Memory B cell (primary cell): ENCODE results near the gene KCNG1.

Experiments used
- ATAC-seq: fragments of 150-1000 bp; cut with Tn5 transposase; 2 replicates; pipeline ENCODE4 v1.10.0; 2021; ENCODE audit warnings: low read depth, mild to moderate bottlenecking, moderate library complexity
- DNase-seq, 2 donors: peaks; one replicate each; pipeline ENCODE4 v3.0.0; 2022; ENCODE audit warnings: low spot score in 2 of 2
- H3K27ac Mint-ChIP-seq: one replicate; pipeline ENCODE4 v1.8.0; 2022; ENCODE audit warnings: mild to moderate bottlenecking, moderate library complexity, mixed read lengths
- H3K27me3 Mint-ChIP-seq: one replicate; pipeline ENCODE4 v1.8.0; 2022; ENCODE audit warnings: mixed read lengths
- H3K36me3 Mint-ChIP-seq: one replicate; pipeline ENCODE4 v1.8.0; 2022; ENCODE audit warnings: mild to moderate bottlenecking, mixed read lengths
- H3K4me1 Mint-ChIP-seq: one replicate; pipeline ENCODE4 v1.8.0; 2022; ENCODE audit warnings: mixed read lengths
- H3K4me3 Mint-ChIP-seq: one replicate; pipeline ENCODE4 v1.8.0; 2022; ENCODE audit warnings: mild to moderate bottlenecking, moderate library complexity, mixed read lengths
- H3K9me3 Mint-ChIP-seq: one replicate; pipeline ENCODE4 v1.8.0; 2022; ENCODE audit warnings: mixed read lengths

The KCNG1 gene

DNA sequence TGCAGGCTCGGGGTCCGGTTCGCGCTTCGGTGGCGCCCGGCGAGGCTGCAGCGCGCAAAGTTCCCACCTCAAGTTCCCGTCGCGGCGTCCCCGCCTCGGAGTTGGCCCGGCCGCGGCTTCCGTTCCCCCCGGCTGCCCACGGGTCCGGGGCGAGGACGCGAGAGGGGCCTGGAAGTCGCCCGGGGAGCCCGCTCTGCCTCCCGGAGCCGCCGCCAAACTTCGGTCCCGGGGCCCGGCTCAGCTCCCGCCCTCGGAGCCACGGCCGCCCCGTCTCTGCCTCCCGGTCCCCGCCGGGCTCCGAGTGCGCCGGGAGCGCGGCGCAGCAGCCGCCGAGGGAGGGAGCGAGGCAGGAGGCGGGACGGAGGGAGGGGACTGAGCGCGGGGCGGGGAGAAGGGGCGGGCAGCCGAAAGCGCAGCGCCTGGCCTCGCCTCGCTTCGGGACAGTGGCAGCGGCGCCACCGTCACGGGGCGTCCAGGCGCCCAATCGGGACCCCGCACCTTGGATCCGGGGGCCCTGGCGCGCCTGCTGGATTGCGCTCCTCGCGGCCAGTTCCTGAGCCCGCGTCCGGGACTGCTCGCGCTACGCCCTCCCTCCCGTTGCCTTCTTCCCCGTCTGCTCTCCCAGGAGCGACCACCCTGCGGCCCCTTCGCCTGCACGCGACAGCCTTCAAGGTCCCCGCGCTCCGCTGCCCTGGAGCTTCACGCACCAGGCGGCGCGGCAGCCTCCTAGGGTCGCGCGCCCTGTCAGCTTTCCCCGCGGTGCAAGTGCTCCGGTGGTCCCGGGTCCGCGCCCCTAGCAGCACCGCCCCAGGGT, at the start of gene KCNG1:
Gene KCNG1 (minus strand): TSS at position 305 of the 814 bp plus-strand sequence. CDS start 12,769 bp downstream, outside the sequence.
- H3K27ac Mint-ChIP-seq: no peak within 1 kb of the TSS
- peaks cover 10% of the 10 kb centered on the region for H3K4me1 Mint-ChIP-seq
- no peaks in the 10 kb centered on the region for H3K36me3 Mint-ChIP-seq
- peaks cover 29% of the 10 kb centered on the region for H3K27me3 Mint-ChIP-seq
- H3K4me3 Mint-ChIP-seq: peak within 1 kb of the TSS; percentile 79
- no peaks in the 10 kb centered on the region for H3K9me3 Mint-ChIP-seq
- ATAC-seq (peak; percentile 47), DNase-seq (no peak)

- DNase-seq (no peak), ATAC-seq (no peak)
- Mint-ChIP-seq H3K27ac (no peak overlapping the region), H3K9me3 (peaks cover 2% of the 10 kb centered on the region), H3K27me3 (peaks cover 32% of the 10 kb centered on the region), H3K4me3 (no peak overlapping the region), H3K36me3 (no peaks in the 10 kb centered on the region), H3K4me1 (no peaks in the 10 kb centered on the region)
These were observed 47.7 kb upstream of the KCNG1 start for GRCh38 chr20:51070621-51071020.

DNA sequence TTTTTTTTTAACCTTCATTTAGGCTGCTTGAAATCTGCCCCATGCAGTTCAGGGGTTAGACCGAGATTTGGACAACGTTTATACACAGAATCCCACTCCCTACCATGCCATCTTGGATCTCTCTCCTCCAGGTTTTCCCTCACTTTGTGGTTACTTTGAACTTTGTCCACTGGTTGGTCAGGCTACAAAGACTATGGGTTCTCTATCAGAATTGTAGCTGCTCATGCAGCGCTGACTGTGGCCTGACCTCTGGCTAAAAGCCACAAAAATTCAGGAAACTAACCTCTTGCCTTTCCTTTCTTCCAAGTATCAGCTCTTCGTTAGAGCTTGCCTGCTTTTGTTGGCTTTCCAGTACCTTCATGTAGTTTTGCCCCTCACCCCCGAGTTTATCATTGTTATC, 44.9 kb upstream of the KCNG1 start:
- Mint-ChIP-seq H3K4me1 (no peaks in the 10 kb centered on the region), H3K36me3 (no peaks in the 10 kb centered on the region), H3K9me3 (no peaks in the 10 kb centered on the region), H3K27ac (no peak overlapping the region), H3K27me3 (peaks cover 24% of the 10 kb centered on the region), H3K4me3 (no peak overlapping the region)
- ATAC-seq (no peak), DNase-seq (no peak)

DNA sequence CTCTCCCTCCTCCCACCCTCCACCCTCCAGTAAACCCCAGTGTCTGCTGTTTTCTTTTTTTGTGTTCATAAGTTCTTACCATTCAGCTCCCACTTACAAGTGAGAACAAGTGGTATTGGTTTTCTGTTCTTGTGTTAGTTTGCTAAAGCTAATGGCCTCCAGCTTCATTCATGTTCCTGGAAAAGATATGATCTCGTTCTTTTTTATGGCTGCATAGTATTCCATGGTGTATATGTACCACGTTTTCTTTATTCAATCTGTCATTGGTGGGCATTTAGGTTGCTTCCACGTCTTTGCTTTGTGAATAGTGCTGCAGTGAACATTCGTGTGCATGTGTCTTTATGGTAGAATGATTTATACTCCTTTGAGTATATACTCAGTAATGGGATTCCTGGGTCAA, 42.7 kb upstream of the KCNG1 start:
- H3K27ac Mint-ChIP-seq: no peak overlapping the region
- ATAC-seq (no peak), DNase-seq (no peak)
- peaks cover 23% of the 10 kb centered on the region for H3K27me3 Mint-ChIP-seq
- no peak overlapping the region for H3K4me3 Mint-ChIP-seq
- H3K9me3 Mint-ChIP-seq: peaks cover 1% of the 10 kb centered on the region
- H3K4me1 Mint-ChIP-seq: peaks cover 4% of the 10 kb centered on the region
- no peaks in the 10 kb centered on the region for H3K36me3 Mint-ChIP-seq

- ATAC-seq: no peak
- no peak overlapping the region for H3K27ac Mint-ChIP-seq
- peaks cover 25% of the 10 kb centered on the region for H3K27me3 Mint-ChIP-seq
- peaks cover 4% of the 10 kb centered on the region for H3K4me1 Mint-ChIP-seq
- DNase-seq: no peak
- H3K36me3 Mint-ChIP-seq: no peaks in the 10 kb centered on the region
- H3K4me3 Mint-ChIP-seq: no peak overlapping the region
- peaks cover 1% of the 10 kb centered on the region for H3K9me3 Mint-ChIP-seq
These were observed 41.2 kb upstream of the KCNG1 start for GRCh38 chr20:51064137-51064536.

DNA sequence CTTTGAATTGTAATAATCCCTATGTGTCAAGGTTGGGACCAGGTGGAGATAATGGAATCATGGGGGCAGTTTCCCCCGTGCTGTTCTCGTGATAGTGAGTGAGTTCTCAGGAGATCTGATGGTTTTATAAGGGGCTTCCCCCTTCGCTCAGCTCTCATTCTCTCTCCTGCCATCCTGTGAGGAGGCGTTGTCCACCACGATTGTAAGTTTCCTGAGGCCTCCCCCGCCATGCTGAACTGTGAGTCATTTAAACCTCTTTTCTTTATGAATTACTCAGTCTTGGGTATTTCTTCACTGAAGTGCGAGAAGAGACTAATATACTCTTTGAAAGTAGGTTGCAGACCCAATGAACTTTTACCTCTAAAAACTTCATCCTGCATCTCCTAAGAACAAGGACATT, 39.2 kb upstream of the KCNG1 start:
- peaks cover 4% of the 10 kb centered on the region for H3K4me1 Mint-ChIP-seq
- H3K36me3 Mint-ChIP-seq: no peaks in the 10 kb centered on the region
- no peak for DNase-seq
- no peak overlapping the region for H3K27ac Mint-ChIP-seq
- H3K4me3 Mint-ChIP-seq: no peak overlapping the region
- H3K27me3 Mint-ChIP-seq: peaks cover 24% of the 10 kb centered on the region
- peaks cover 1% of the 10 kb centered on the region for H3K9me3 Mint-ChIP-seq
- ATAC-seq: no peak

DNA sequence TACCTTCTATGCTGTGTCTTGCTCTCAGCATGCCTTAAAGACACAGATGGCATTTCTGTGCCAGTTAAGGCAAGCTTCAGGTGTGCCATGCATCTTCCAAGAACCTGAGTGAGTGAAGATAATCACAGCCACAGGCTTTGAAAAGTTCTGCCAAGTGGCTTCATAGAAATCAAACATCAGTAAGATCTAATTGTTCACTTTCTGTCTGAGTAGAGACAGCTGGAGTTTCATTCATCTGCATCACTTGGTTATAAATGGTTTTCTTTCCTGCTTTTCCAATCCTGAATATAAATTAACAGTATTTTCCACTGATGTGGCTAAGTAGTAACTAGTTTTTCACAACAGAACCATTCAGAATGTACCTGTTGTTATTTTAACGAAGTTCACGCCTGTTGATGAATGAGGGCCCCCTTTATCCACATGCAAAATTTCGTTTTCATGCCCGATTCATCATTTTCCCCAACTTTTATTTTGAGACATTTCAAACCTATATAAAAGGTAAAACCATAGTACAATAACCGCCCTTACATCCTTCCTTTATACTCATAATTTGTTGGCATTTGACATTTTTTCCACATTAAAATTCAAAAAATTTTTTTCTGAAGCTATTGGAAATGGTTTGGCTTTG, 38.6 kb upstream of the KCNG1 start:
- no peak overlapping the region for H3K27ac Mint-ChIP-seq

DNA sequence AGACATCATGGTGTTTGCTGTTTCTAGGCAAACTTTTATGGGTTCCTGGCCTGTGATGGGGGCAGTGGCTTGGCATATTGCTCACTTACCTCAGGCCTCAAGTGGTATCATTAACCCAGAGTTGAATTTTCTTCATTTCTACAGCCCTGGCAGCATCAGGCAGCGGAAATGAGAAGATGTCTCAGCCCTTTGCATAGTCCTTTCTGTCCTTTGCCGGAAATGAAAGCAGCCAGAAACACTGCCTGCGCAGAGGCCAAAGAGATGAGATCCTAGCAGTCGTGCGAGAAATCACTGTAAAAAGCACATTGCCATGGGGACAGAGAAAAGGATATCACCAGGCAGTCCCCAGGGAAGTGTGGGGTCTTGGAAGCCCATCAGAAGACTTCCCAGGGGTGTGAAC, 37.4 kb upstream of the KCNG1 start:
- Mint-ChIP-seq H3K4me3 (no peak overlapping the region), H3K36me3 (no peaks in the 10 kb centered on the region), H3K9me3 (peaks cover 1% of the 10 kb centered on the region), H3K27ac (no peak overlapping the region), H3K27me3 (peaks cover 24% of the 10 kb centered on the region), H3K4me1 (peaks cover 4% of the 10 kb centered on the region)
- DNase-seq (no peak), ATAC-seq (no peak)

More for the DNA sequence above, 38.6 kb upstream of the KCNG1 start:
- Mint-ChIP-seq H3K4me1 (peaks cover 4% of the 10 kb centered on the region), H3K27me3 (peaks cover 24% of the 10 kb centered on the region), H3K4me3 (no peak overlapping the region), H3K36me3 (no peaks in the 10 kb centered on the region), H3K9me3 (peaks cover 1% of the 10 kb centered on the region)
- DNase-seq (no peak), ATAC-seq (no peak)

- peaks cover 4% of the 10 kb centered on the region for H3K4me1 Mint-ChIP-seq
- no peak overlapping the region for H3K27ac Mint-ChIP-seq
- peaks cover 1% of the 10 kb centered on the region for H3K9me3 Mint-ChIP-seq
- no peak overlapping the region for H3K4me3 Mint-ChIP-seq
- ATAC-seq (no peak), DNase-seq (no peak)
- H3K27me3 Mint-ChIP-seq: peaks cover 24% of the 10 kb centered on the region
- no peaks in the 10 kb centered on the region for H3K36me3 Mint-ChIP-seq
These were observed 37.0 kb upstream of the KCNG1 start for GRCh38 chr20:51059862-51060261.

- Mint-ChIP-seq H3K4me3 (no peak overlapping the region), H3K27me3 (peaks cover 32% of the 10 kb centered on the region), H3K4me1 (peaks cover 4% of the 10 kb centered on the region), H3K27ac (no peak overlapping the region), H3K36me3 (no peaks in the 10 kb centered on the region), H3K9me3 (peaks cover 3% of the 10 kb centered on the region)
- no peak for DNase-seq
- ATAC-seq: no peak
These were observed 35.1 kb upstream of the KCNG1 start for GRCh38 chr20:51058017-51058416.

DNA sequence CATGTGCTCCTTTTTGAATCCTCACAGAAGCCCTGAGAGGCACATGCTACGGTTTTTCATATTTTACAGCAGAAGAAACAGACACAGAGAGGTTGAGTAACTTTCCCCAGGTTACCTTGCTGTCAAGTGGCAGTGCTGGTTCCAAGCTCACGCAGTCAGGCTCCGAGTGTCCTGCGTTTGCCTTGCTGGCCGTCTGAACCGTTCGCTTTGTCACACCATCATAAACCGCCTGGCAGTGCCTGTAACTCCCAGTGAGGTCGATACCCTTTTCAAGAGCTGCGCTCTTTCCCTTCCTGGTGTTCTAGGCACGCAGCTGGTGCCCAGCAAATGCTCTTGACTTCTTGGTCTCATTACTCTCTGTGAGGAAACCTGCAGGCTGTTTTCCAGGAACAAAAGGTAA, 31.3 kb upstream of the KCNG1 start:
- H3K9me3 Mint-ChIP-seq: peaks cover 4% of the 10 kb centered on the region
- H3K27me3 Mint-ChIP-seq: peaks cover 38% of the 10 kb centered on the region
- H3K4me1 Mint-ChIP-seq: no peaks in the 10 kb centered on the region
- H3K27ac Mint-ChIP-seq: no peak overlapping the region
- no peak for ATAC-seq
- no peak for DNase-seq
- no peaks in the 10 kb centered on the region for H3K36me3 Mint-ChIP-seq
- no peak overlapping the region for H3K4me3 Mint-ChIP-seq

GRCh38 chr20:51050531-51051075, 27.7 kb upstream of the KCNG1 start:
- Mint-ChIP-seq H3K9me3 (peaks cover 6% of the 10 kb centered on the region), H3K4me1 (no peaks in the 10 kb centered on the region), H3K27me3 (peaks cover 33% of the 10 kb centered on the region), H3K36me3 (no peaks in the 10 kb centered on the region), H3K27ac (no peak overlapping the region), H3K4me3 (no peak overlapping the region)
- no peak for DNase-seq
- no peak for ATAC-seq

GRCh38 chr20:51046021-51046985, 23.4 kb upstream of the KCNG1 start:
- H3K36me3 Mint-ChIP-seq: no peaks in the 10 kb centered on the region

More at GRCh38 chr20:51046021-51046985, 23.4 kb upstream of the KCNG1 start:
- no peak for DNase-seq
- H3K9me3 Mint-ChIP-seq: peaks cover 2% of the 10 kb centered on the region
- H3K27me3 Mint-ChIP-seq: peaks cover 17% of the 10 kb centered on the region
- ATAC-seq: no peak
- no peak overlapping the region for H3K4me3 Mint-ChIP-seq
- no peaks in the 10 kb centered on the region for H3K4me1 Mint-ChIP-seq
- H3K27ac Mint-ChIP-seq: no peak overlapping the region
